H1 (cell line): ENCODE measurements around the gene CDKN2B-AS1. TPM values are rescaled to one million over a fixed set of nuclear protein-coding genes. Genes with fewer than 3 reads are reported as not detected.

Experiments
- CTCF ChIA-PET: fragments of 300-600 bp; sonication (Branson Sonifier 250); formaldehyde crosslinking; loops from one replicate; lab custom pipeline; 2021; ENCODE audit not compliant: partially characterized antibody; lab: Charles Lee
- POLR2A ChIA-PET: fragments of 300-600 bp; sonication (Branson Sonifier 250); formaldehyde crosslinking; loops from one replicate; lab custom pipeline; 2021; ENCODE audit warnings: inconsistent platforms; ENCODE audit not compliant: partially characterized antibody; lab: Charles Lee
- DNase-seq, 2 experiments: peaks; one replicate each; pipeline versions ENCODE4 v3.0.0 to v3.0.0-alpha.2; 2010 to 2022; ENCODE audit warnings: low spot score in 2 of 2, low read depth in 1 of 2, mixed read lengths in 1 of 2
- FAIRE-seq: peaks from 2 replicates; lab custom pipeline; 2011; peaks lifted over from hg19 to GRCh38; lab: Jason Lieb, UNC
- H2AFZ ChIP-seq: 2 replicates; pipeline ENCODE4 v1.8.1; 2012; ENCODE audit warnings: low read length, inconsistent platforms
- H2AK5ac ChIP-seq: 2 replicates; pipeline ENCODE4 v1.6.1; 2013; ENCODE audit warnings: low read depth, low read length
- H2BK120ac ChIP-seq: replicated peaks from 2 replicates; pipeline ENCODE3; 2013; ENCODE audit warnings: low read depth, low read length, inconsistent platforms
- H2BK12ac ChIP-seq: 2 replicates; pipeline ENCODE4 v1.6.1; 2013; ENCODE audit warnings: low read depth, low read length
- H2BK15ac ChIP-seq: 2 replicates; pipeline ENCODE4 v1.6.1; 2013; ENCODE audit warnings: low read length
- H2BK20ac ChIP-seq: 2 replicates; pipeline ENCODE4 v1.6.1; 2013; ENCODE audit warnings: low read length
- H2BK5ac ChIP-seq: 2 replicates; pipeline ENCODE4 v1.6.1; 2013; ENCODE audit warnings: low read depth, low read length
- H3K14ac ChIP-seq: 2 replicates; pipeline ENCODE4 v1.6.1; 2013; ENCODE audit warnings: inconsistent platforms; ENCODE audit not compliant: insufficient read length
- H3K18ac ChIP-seq: 2 replicates; pipeline ENCODE4 v1.6.1; 2013; ENCODE audit warnings: low read length; ENCODE audit errors: extremely low read depth
- H3K23ac ChIP-seq: 2 replicates; pipeline ENCODE4 v1.6.1; 2013; ENCODE audit warnings: inconsistent platforms; ENCODE audit not compliant: insufficient read length
- H3K23me2 ChIP-seq: 2 replicates; pipeline ENCODE4 v1.6.1; 2013; ENCODE audit warnings: low read depth, low read length
- H3K27ac ChIP-seq: 2 replicates; pipeline ENCODE4 v1.6.1; 2011; ENCODE audit warnings: low read depth, low read length, inconsistent platforms
- H3K27me3 ChIP-seq, 4 experiments: replicated peaks in 1 of 4; 1 replicate in 1 of 4; 2 replicates in 3 of 4; pipeline versions ENCODE4 v1.6.1 to v1.8.1; 2011 to 2013; ENCODE audit warnings: low read length in 3 of 4, mild to moderate bottlenecking in 3 of 4, inconsistent platforms in 2 of 4, mixed read lengths in 2 of 4, moderate library complexity in 1 of 4; ENCODE audit not compliant: control insufficient read depth in 3 of 4, insufficient read depth in 3 of 4; ENCODE audit errors: extremely low read depth in 1 of 4
- H3K36me3 ChIP-seq, 4 experiments: 2 replicates each; pipeline versions ENCODE4 v1.6.1 to v1.8.1; 2011 to 2013; ENCODE audit warnings: mild to moderate bottlenecking in 4 of 4, low read length in 3 of 4, moderate library complexity in 2 of 4, control low read depth in 1 of 4, inconsistent platforms in 1 of 4; ENCODE audit not compliant: insufficient read depth in 4 of 4, control insufficient read depth in 2 of 4
- H3K4ac ChIP-seq: replicated peaks from 2 replicates; pipeline ENCODE3; 2013; ENCODE audit warnings: low read length, low read depth, mixed read lengths, inconsistent platforms; ENCODE audit not compliant: insufficient read length
- H3K4me1 ChIP-seq, 4 experiments: replicated peaks in 1 of 4; 1 replicate in 1 of 4; 2 replicates in 3 of 4; pipeline versions ENCODE4 v1.6.1 to v1.8.1; 2011 to 2013; ENCODE audit warnings: low read length in 3 of 4, inconsistent platforms in 2 of 4, mixed read lengths in 1 of 4; ENCODE audit not compliant: insufficient read depth in 4 of 4, control insufficient read depth in 3 of 4
- H3K4me2 ChIP-seq, 2 experiments: 2 replicates each; pipeline versions ENCODE4 v1.6.1 to v1.8.1; 2011 to 2013; ENCODE audit warnings: low read depth in 2 of 2, low read length in 2 of 2, control low read depth in 1 of 2, inconsistent platforms in 1 of 2, mild to moderate bottlenecking in 1 of 2; ENCODE audit not compliant: insufficient read depth in 1 of 2
- H3K4me3 ChIP-seq, 4 experiments: fragments of 200-600, 300-600 bp in 1 of 4; sonication (generic), shearing (Covaris generic), sonication (Bioruptor Twin) in 1 of 4; 2 replicates each; pipeline versions ENCODE4 v1.5.1 to v1.8.1; 2011 to 2016; ENCODE audit warnings: low read length in 4 of 4, low read depth in 3 of 4, control low read depth in 2 of 4, inconsistent platforms in 2 of 4, mild to moderate bottlenecking in 2 of 4, mixed read lengths in 1 of 4, moderate library complexity in 1 of 4; ENCODE audit not compliant: insufficient read depth in 2 of 4; ENCODE audit errors: extremely low read depth in 1 of 4
- H3K56ac ChIP-seq: replicated peaks from 2 replicates; pipeline ENCODE3; 2013; ENCODE audit warnings: low read depth, mild to moderate bottlenecking, mixed read lengths, low read length, inconsistent platforms; ENCODE audit not compliant: insufficient read length
- H3K79me1 ChIP-seq: 2 replicates; pipeline ENCODE4 v1.6.1; 2013; ENCODE audit warnings: low read depth, low read length, control low read depth
- H3K79me2 ChIP-seq, 2 experiments: 2 replicates each; pipeline versions ENCODE4 v1.6.1 to v1.8.1; 2012 to 2013; ENCODE audit warnings: low read length in 2 of 2, mild to moderate bottlenecking in 2 of 2, inconsistent platforms in 1 of 2; ENCODE audit not compliant: insufficient read depth in 2 of 2, control insufficient read depth in 1 of 2
- H3K9ac ChIP-seq, 4 experiments: replicated peaks in 1 of 4; 1 replicate in 1 of 4; 2 replicates in 3 of 4; pipeline versions ENCODE4 v1.6.1 to v1.8.1; 2011 to 2013; ENCODE audit warnings: low read depth in 3 of 4, low read length in 3 of 4, control low read depth in 2 of 4, mild to moderate bottlenecking in 2 of 4, moderate library complexity in 2 of 4, inconsistent platforms in 1 of 4; ENCODE audit errors: extremely low read depth in 1 of 4
- H3K9me3 ChIP-seq, 2 experiments: 2 replicates each; pipeline versions ENCODE4 v1.6.1 to v1.8.1; 2012 to 2013; ENCODE audit warnings: mild to moderate bottlenecking in 2 of 2, moderate library complexity in 2 of 2, control low read depth in 1 of 2, inconsistent platforms in 1 of 2, low read depth in 1 of 2, low read length in 1 of 2, mixed read lengths in 1 of 2; ENCODE audit not compliant: insufficient read depth in 2 of 2
- H4K20me1 ChIP-seq, 2 experiments: replicated peaks in 1 of 2; 2 replicates each; pipeline versions ENCODE3 to v1.8.1; 2011 to 2013; ENCODE audit warnings: inconsistent platforms in 2 of 2, low read length in 2 of 2, mild to moderate bottlenecking in 1 of 2; ENCODE audit not compliant: insufficient read depth in 2 of 2, control insufficient read depth in 1 of 2
- H4K5ac ChIP-seq: 2 replicates; pipeline ENCODE4 v1.6.1; 2013; ENCODE audit warnings: low read length, low read depth, mixed read lengths, inconsistent platforms; ENCODE audit not compliant: insufficient read length
- H4K8ac ChIP-seq: 2 replicates; pipeline ENCODE4 v1.8.0; 2013; ENCODE audit warnings: mild to moderate bottlenecking, moderate library complexity, low read length, inconsistent platforms; ENCODE audit not compliant: insufficient read depth; ENCODE audit errors: extremely low read depth
- H4K91ac ChIP-seq: replicated peaks from 2 replicates; pipeline ENCODE3; 2013; ENCODE audit warnings: low read length, mixed read lengths, inconsistent platforms; ENCODE audit not compliant: insufficient read length
- BCL11A ChIP-seq, 2 experiments: IDR thresholded peaks; one replicate each; pipeline ENCODE4 v1.6.1; 2011; ENCODE audit warnings: low read depth in 2 of 2, low read length in 2 of 2, mild to moderate bottlenecking in 2 of 2
- CBX8 ChIP-seq: fragments of 300-800, 300-1000 bp; sonication (generic); IDR thresholded peaks from 2 replicates; pipeline ENCODE4 v1.7.1; 2016; ENCODE audit warnings: low read depth, low read length, borderline replicate concordance
- HDAC2 ChIP-seq, 2 experiments: fragments of 300-600 bp in 1 of 2; sonication (generic) in 1 of 2; IDR thresholded peaks; 2 replicates each; pipeline ENCODE4 v1.6.1; 2011 to 2012; ENCODE audit warnings: low read depth in 2 of 2, low read length in 2 of 2, mild to moderate bottlenecking in 2 of 2, moderate library complexity in 2 of 2, borderline replicate concordance in 1 of 2, inconsistent platforms in 1 of 2
- JUN ChIP-seq: IDR thresholded peaks from 2 replicates; pipeline ENCODE4 v1.6.1; 2011; ENCODE audit warnings: low read depth, mild to moderate bottlenecking, improper control_type of control experiment, low read length
- NANOG ChIP-seq: IDR thresholded peaks from 2 replicates; pipeline ENCODE4 v1.6.1; 2011; ENCODE audit warnings: low read length, low read depth, mild to moderate bottlenecking, inconsistent platforms; ENCODE audit not compliant: insufficient read depth, poor library complexity, severe bottlenecking
- POLR2A ChIP-seq, 2 experiments: IDR thresholded peaks; 1 replicate in 1 of 2; 2 replicates in 1 of 2; pipeline ENCODE4 v1.6.1; 2011; ENCODE audit warnings: low read depth in 2 of 2, low read length in 2 of 2, mild to moderate bottlenecking in 2 of 2; ENCODE audit errors: control extremely low read depth in 1 of 2
- TBP ChIP-seq: IDR thresholded peaks from 2 replicates; pipeline ENCODE4 v1.6.1; 2011; ENCODE audit warnings: low read depth, low read length, improper control_type of control experiment
- WGBS, 2 experiments: shearing (Covaris generic) in 1 of 2; methylation state at CpG; one replicate each; pipeline versions ENCODE4 v1.1.6 to v1.1.7; 2013 to 2015; ENCODE audit warnings: low lambda C conversion rate in 2 of 2, mixed read lengths in 2 of 2, inconsistent platforms in 1 of 2, low coverage in 1 of 2, missing lambda C conversion rate in 1 of 2; ENCODE audit not compliant: insufficient replicate concordance in 2 of 2, insufficient coverage in 1 of 2, insufficient read length in 1 of 2; ENCODE audit errors: extremely low coverage in 1 of 2, missing lambda C conversion rate in 1 of 2; 5-methylcytosine and 5-hydroxymethylcytosine counted together
- polyA plus RNA-seq, 7 experiments: library from polyadenylated mRNA; depleted of rRNA in 3 of 7; stranded (reverse) in 5 of 7; unstranded in 2 of 7; fragments of >200 nt in 5 of 7; fragments of 200-250 nt in 2 of 7; gene quantifications; 1 replicate in 5 of 7; 2 replicates in 1 of 7; 4 replicates in 1 of 7; pipeline versions ENCODE4 v1.2.1 to v1.2.3, GENCODE V29; 2011 to 2013; ENCODE audit warnings: missing spikeins in 2 of 7, mixed read lengths in 2 of 7
- total RNA-seq: library from RNA; stranded (reverse); fragmentation: NEBNext Ultra II Directional; extraction: Animal tissue kit (Norgen Biotek cat#: 25700); gene quantifications from 2 replicates; pipeline ENCODE4 v1.2.1, GENCODE V29; 2021
- TF ChIP-seq, protein P1 (sequence below): IDR thresholded peaks from 2 replicates; pipeline ENCODE4 v1.6.1; 2011; ENCODE audit warnings: low read depth, mild to moderate bottlenecking, low read length; ENCODE audit not compliant: insufficient read depth

CDKN2B-AS1 gene
- total and polyA plus RNA-seq, 2 of the 8 experiments (the other 6 are each of a cell fraction or from before 2014, with no cell fraction given), result not detected

DNA sequence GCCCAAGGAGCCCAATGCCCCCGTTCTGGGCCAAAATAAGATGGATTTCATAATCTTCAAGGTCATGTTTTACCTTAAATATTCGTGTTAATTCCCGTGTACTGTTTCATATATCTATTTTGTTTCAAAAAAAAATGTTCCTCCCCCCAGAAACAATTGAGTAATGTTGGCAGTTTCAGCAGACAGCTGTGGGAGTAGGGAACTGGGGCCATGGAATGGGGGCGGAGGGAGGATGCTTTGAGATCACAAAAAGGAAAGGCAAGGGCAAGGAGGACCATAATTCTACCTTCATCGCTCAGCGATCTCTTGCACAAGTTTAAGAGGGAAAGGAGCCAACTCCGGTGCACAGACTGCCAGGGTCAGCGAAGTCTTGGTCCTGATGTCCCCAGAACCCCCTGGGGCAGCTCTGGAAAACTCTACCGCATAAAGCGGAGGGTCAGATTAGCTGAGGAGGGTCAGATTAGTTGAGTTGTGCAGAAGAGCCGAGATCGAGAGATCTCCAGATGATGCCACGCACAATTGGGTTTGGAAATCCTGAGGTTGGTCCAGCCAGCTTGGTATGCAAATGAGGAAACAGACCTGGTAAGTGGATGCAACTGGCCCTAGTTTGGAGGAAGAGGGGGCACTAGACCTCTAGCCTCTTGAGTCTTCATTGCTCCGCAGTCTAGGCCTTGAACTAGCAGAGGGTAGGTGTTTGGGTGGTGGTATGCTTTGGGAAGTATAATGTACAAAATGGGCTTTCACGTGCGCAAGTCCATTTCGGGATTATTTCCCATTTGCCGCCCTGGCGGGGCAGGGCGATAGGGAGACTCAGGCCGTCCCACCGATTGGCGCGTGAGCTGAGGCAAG, 24.4 kb upstream of the CDKN2B-AS1 start:
- H3K36me3 ChIP-seq, result peaks cover 0 to 8% (median 0%) of the 10 kb centered on the region in 4 experiments; a peak in 2 of 8 replicates
- no peaks in the 10 kb centered on the region for H3K79me2 ChIP-seq
- H3K27ac ChIP-seq, result no peak overlapping the region
- no peak overlapping the region for H2BK5ac ChIP-seq
- H3K18ac ChIP-seq, result no peak overlapping the region
- peak overlapping the region; percentile 23; the same call in 1 of the 2 replicates for H2BK20ac ChIP-seq
- H3K4me3 ChIP-seq, result peak overlapping the region in 3 of 4 experiments; percentile 14 to 34 (median 26); a peak in 4 of 8 replicates
- POLR2A ChIA-PET, result interaction anchor here (1.0 to 1.7 kb wide), 4 partner anchors 20 to 167 kb away, joined by 3 to 5 read pairs (median 4); partner anchors contain the start of genes CDKN2A and CDKN2B-AS1
- H3K4me2 ChIP-seq, result peak overlapping the region; percentile 53 to 61
- 0 out of 4 replicates have a peak, but pooled peaks cover 0 to 3% of the 10 kb centered on the region in 2 experiments for H3K9me3 ChIP-seq
- H3K4ac ChIP-seq, result no peak overlapping the region
- no peak overlapping the region for H3K14ac ChIP-seq
- H3K79me1 ChIP-seq, result no peaks in the 10 kb centered on the region
- peaks cover 7 to 28% (median 14%) of the 10 kb centered on the region in 4 experiments for H3K4me1 ChIP-seq
- H3K23me2 ChIP-seq, result peaks cover 4% of the 10 kb centered on the region; the same call in 1 of the 2 replicates
- H3K27me3 ChIP-seq, result peaks cover 76 to 98% (median 88%) of the 10 kb centered on the region in 4 experiments
- no peak for TF ChIP-seq POLR2A (IDR thresholded peaks at IDR 0.05; ENCODE audit: control extremely low read depth in 1 of 2, low read depth in 2 of 2, low read length in 2 of 2)
- no peak for TF ChIP-seq TBP
- TF ChIP-seq NANOG, result no peak
- no peak for TF ChIP-seq JUN
- TF ChIP-seq BCL11A (IDR thresholded peaks at IDR 0.05; ENCODE audit: low read depth in 2 of 2, low read length in 2 of 2), result no peak
- no peak for TF ChIP-seq HDAC2 (IDR thresholded peaks at IDR 0.05; ENCODE audit: borderline replicate concordance in 1 of 2, low read depth in 2 of 2, low read length in 2 of 2)
- TF ChIP-seq, protein P1, sequence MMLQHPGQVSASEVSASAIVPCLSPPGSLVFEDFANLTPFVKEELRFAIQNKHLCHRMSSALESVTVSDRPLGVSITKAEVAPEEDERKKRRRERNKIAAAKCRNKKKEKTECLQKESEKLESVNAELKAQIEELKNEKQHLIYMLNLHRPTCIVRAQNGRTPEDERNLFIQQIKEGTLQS, result no peak
- TF ChIP-seq CBX8, result peak; percentile 66; the same call in 1 of the 2 replicates
- H2AFZ ChIP-seq, result no peak overlapping the region
- H4K91ac ChIP-seq, result no peak overlapping the region
- WGBS, 2 experiments, result 7% methylated on average over 24 of the region's 24 CpGs; no CpG with 5 or more reads in 1 of the 2 experiments
- CTCF ChIA-PET, result interaction anchor here (0.6 to 7.4 kb wide), 14 partner anchors 9 to 171 kb away, joined by 3 to 57 read pairs (median 6); partner anchors contain the start of genes CDKN2A, CDKN2B and CDKN2B-AS1
- no peak overlapping the region for H3K56ac ChIP-seq
- H4K8ac ChIP-seq, result no peak overlapping the region; the same call in 1 of the 2 replicates
- H2BK120ac ChIP-seq, result no peak overlapping the region
- no peak overlapping the region for H2BK15ac ChIP-seq
- H4K20me1 ChIP-seq, result peaks cover 14 to 33% of the 10 kb centered on the region in 2 experiments
- H3K23ac ChIP-seq, result no peak overlapping the region
- no peak overlapping the region; the same call in 1 of the 2 replicates for H2BK12ac ChIP-seq
- peak in 1 of 2 experiments; percentile 56 for DNase-seq
- no peak overlapping the region for H2AK5ac ChIP-seq
- H4K5ac ChIP-seq, result no peak overlapping the region
- no peak for FAIRE-seq
- no peak overlapping the region for H3K9ac ChIP-seq
